ENCODE results near the gene TMEM108.

GRCh38 chr3:133404920-133405319 is 366.7 kb downstream of the TMEM108 start:
- TF ChIP-seq YY1 (IDR thresholded peaks at IDR 0.05; ENCODE audit: insufficient read depth, insufficient read length) (no peak), ZNF274 (IDR thresholded peaks at IDR 0.05; ENCODE audit: low read depth, low read length) (no peak), SUZ12 (IDR thresholded peaks at IDR 0.05; ENCODE audit: extremely low read depth, insufficient read depth, insufficient read length) (no peak)

Measured in NT2/D1 (cell line).